Stimulated activated effector memory CD8-positive, alpha-beta T cell treated with anti-CD3 and anti-CD28 coated beads, Interleukin-12 subunit alpha, Interleukin-12 subunit beta, amount 100 ng/mL, for 72 hours (primary cell): ENCODE measurements around the gene PLEKHA1.

Experiments used
- ATAC-seq: fragments of 150-1000 bp; cut with Tn5 transposase; 2 replicates; pipeline ENCODE4 v1.10.0; 2021
- DNase-seq, 2 donors: peaks; one replicate each; pipeline ENCODE4 v3.0.0; 2021 to 2022; ENCODE audit warnings: low spot score in 2 of 2
- H3K27ac Mint-ChIP-seq: one replicate; pipeline ENCODE4 v1.8.0; 2022; ENCODE audit warnings: mild to moderate bottlenecking, mixed read lengths
- H3K36me3 Mint-ChIP-seq: one replicate; pipeline ENCODE4 v1.8.0; 2022; ENCODE audit warnings: mild to moderate bottlenecking, mixed read lengths
- H3K4me1 Mint-ChIP-seq: one replicate; pipeline ENCODE4 v1.8.0; 2022; ENCODE audit warnings: mixed read lengths
- H3K4me3 Mint-ChIP-seq: one replicate; pipeline ENCODE4 v1.8.0; 2022; ENCODE audit warnings: mild to moderate bottlenecking, mixed read lengths
- H3K9me3 Mint-ChIP-seq: one replicate; pipeline ENCODE4 v1.8.0; 2022; ENCODE audit warnings: mixed read lengths

PLEKHA1 gene

GRCh38 chr10:122361046-122361445 lies 13.5 kb upstream of the PLEKHA1 start:
- ATAC-seq, result no peak
- H3K4me1 Mint-ChIP-seq, result no peaks in the 10 kb centered on the region
- peaks cover 5% of the 10 kb centered on the region for H3K9me3 Mint-ChIP-seq

GRCh38 chr10:122362031-122362592 lies 12.4 kb upstream of the PLEKHA1 start:
- H3K27ac Mint-ChIP-seq, result no peak overlapping the region
- no peak overlapping the region for H3K4me3 Mint-ChIP-seq
- H3K36me3 Mint-ChIP-seq, result peaks cover 7% of the 10 kb centered on the region
- no peaks in the 10 kb centered on the region for H3K4me1 Mint-ChIP-seq
- H3K9me3 Mint-ChIP-seq, result peaks cover 5% of the 10 kb centered on the region
- ATAC-seq, result peak; percentile 14
- no peak for DNase-seq

More at GRCh38 chr10:122361046-122361445, 13.5 kb upstream of the PLEKHA1 start:
- H3K27ac Mint-ChIP-seq, result no peak overlapping the region
- no peak overlapping the region for H3K4me3 Mint-ChIP-seq
- DNase-seq, result no peak
- H3K36me3 Mint-ChIP-seq, result peaks cover 7% of the 10 kb centered on the region

- Mint-ChIP-seq H3K9me3 (peaks cover 5% of the 10 kb centered on the region), H3K4me3 (no peak overlapping the region), H3K27ac (peak overlapping the region; percentile 10), H3K4me1 (no peaks in the 10 kb centered on the region), H3K36me3 (peaks cover 7% of the 10 kb centered on the region)
- ATAC-seq, result peak; percentile 94
- DNase-seq, result no peak
Measured at GRCh38 chr10:122362621-122363020, 11.9 kb upstream of the PLEKHA1 start.

GRCh38 chr10:122363311-122363710 lies 11.2 kb upstream of the PLEKHA1 start:
- no peak for ATAC-seq

GRCh38 chr10:122363722-122364463 lies 10.6 kb upstream of the PLEKHA1 start:
- Mint-ChIP-seq H3K36me3 (peaks cover 7% of the 10 kb centered on the region), H3K4me1 (no peaks in the 10 kb centered on the region), H3K4me3 (no peak overlapping the region), H3K27ac (no peak overlapping the region), H3K9me3 (no peaks in the 10 kb centered on the region)
- DNase-seq, result no peak
- no peak for ATAC-seq

More at GRCh38 chr10:122363311-122363710, 11.2 kb upstream of the PLEKHA1 start:
- H3K9me3 Mint-ChIP-seq, result peaks cover 5% of the 10 kb centered on the region
- H3K27ac Mint-ChIP-seq, result peak overlapping the region; percentile 10
- no peak for DNase-seq
- peaks cover 7% of the 10 kb centered on the region for H3K36me3 Mint-ChIP-seq
- H3K4me3 Mint-ChIP-seq, result no peak overlapping the region
- H3K4me1 Mint-ChIP-seq, result no peaks in the 10 kb centered on the region

GRCh38 chr10:122368502-122369254 lies 5.8 kb upstream of the PLEKHA1 start:
- peak in 1 of 2 donors; percentile 45 for DNase-seq
- peaks cover 2% of the 10 kb centered on the region for H3K4me1 Mint-ChIP-seq
- no peaks in the 10 kb centered on the region for H3K36me3 Mint-ChIP-seq
- H3K4me3 Mint-ChIP-seq, result no peak overlapping the region
- no peak for ATAC-seq
- H3K9me3 Mint-ChIP-seq, result no peaks in the 10 kb centered on the region
- no peak overlapping the region for H3K27ac Mint-ChIP-seq

GRCh38 chr10:122373108-122373507 lies 1.4 kb upstream of the PLEKHA1 start:
- ATAC-seq, result no peak
- Mint-ChIP-seq H3K4me3 (no peak overlapping the region), H3K36me3 (peaks cover 7% of the 10 kb centered on the region), H3K9me3 (no peaks in the 10 kb centered on the region), H3K27ac (no peak overlapping the region), H3K4me1 (peaks cover 24% of the 10 kb centered on the region)
- peak in 1 of 2 donors; percentile 44 for DNase-seq

GRCh38 chr10:122373721-122374120 lies 787 bp upstream of the PLEKHA1 start:
- Mint-ChIP-seq H3K9me3 (no peaks in the 10 kb centered on the region), H3K27ac (no peak overlapping the region), H3K36me3 (peaks cover 7% of the 10 kb centered on the region), H3K4me3 (peak overlapping the region; percentile 90), H3K4me1 (peaks cover 24% of the 10 kb centered on the region)
- peak in 1 of 2 donors; percentile 48 for DNase-seq
- no peak for ATAC-seq

- peak overlapping the region; percentile 97 for H3K27ac Mint-ChIP-seq
- DNase-seq, result peak; percentile 68 to 90
- ATAC-seq, result peak; percentile 77
- no peaks in the 10 kb centered on the region for H3K9me3 Mint-ChIP-seq
- peak overlapping the region; percentile 90 for H3K4me3 Mint-ChIP-seq
- H3K4me1 Mint-ChIP-seq, result peaks cover 33% of the 10 kb centered on the region
- H3K36me3 Mint-ChIP-seq, result peaks cover 7% of the 10 kb centered on the region
Measured at GRCh38 chr10:122374859-122375678, 561 bp downstream of the PLEKHA1 start.

- H3K27ac Mint-ChIP-seq, result peak overlapping the region; percentile 97
- DNase-seq (no peak), ATAC-seq (no peak)
- H3K9me3 Mint-ChIP-seq, result no peaks in the 10 kb centered on the region
- H3K36me3 Mint-ChIP-seq, result peaks cover 7% of the 10 kb centered on the region
- H3K4me1 Mint-ChIP-seq, result peaks cover 40% of the 10 kb centered on the region
- H3K4me3 Mint-ChIP-seq, result peak overlapping the region; percentile 90
Measured at GRCh38 chr10:122375679-122376160, 1.2 kb downstream of the PLEKHA1 start.

- no peaks in the 10 kb centered on the region for H3K9me3 Mint-ChIP-seq
- H3K36me3 Mint-ChIP-seq, result peaks cover 7% of the 10 kb centered on the region
Measured at GRCh38 chr10:122376364-122376961, 2.0 kb downstream of the PLEKHA1 start.

GRCh38 chr10:122379041-122379440 lies 4.5 kb downstream of the PLEKHA1 start:
- Mint-ChIP-seq H3K9me3 (no peaks in the 10 kb centered on the region), H3K4me3 (no peak overlapping the region), H3K36me3 (peaks cover 14% of the 10 kb centered on the region), H3K27ac (no peak overlapping the region), H3K4me1 (peaks cover 56% of the 10 kb centered on the region)
- no peak for DNase-seq
- no peak for ATAC-seq

More at GRCh38 chr10:122376364-122376961, 2.0 kb downstream of the PLEKHA1 start:
- ATAC-seq, result no peak
- no peak for DNase-seq
- H3K4me3 Mint-ChIP-seq, result no peak overlapping the region
- H3K27ac Mint-ChIP-seq, result no peak overlapping the region
- peaks cover 47% of the 10 kb centered on the region for H3K4me1 Mint-ChIP-seq

- H3K27ac Mint-ChIP-seq, result no peak overlapping the region
- no peak overlapping the region for H3K4me3 Mint-ChIP-seq
- H3K9me3 Mint-ChIP-seq, result no peaks in the 10 kb centered on the region
- peaks cover 14% of the 10 kb centered on the region for H3K36me3 Mint-ChIP-seq
- ATAC-seq (no peak), DNase-seq (no peak)
- H3K4me1 Mint-ChIP-seq, result peaks cover 55% of the 10 kb centered on the region
Measured at GRCh38 chr10:122379537-122379936, 5.0 kb downstream of the PLEKHA1 start.

- Mint-ChIP-seq H3K27ac (no peak overlapping the region), H3K36me3 (peaks cover 7% of the 10 kb centered on the region), H3K4me1 (peaks cover 49% of the 10 kb centered on the region), H3K9me3 (no peaks in the 10 kb centered on the region), H3K4me3 (no peak overlapping the region)
- DNase-seq, result no peak
- no peak for ATAC-seq
Measured at GRCh38 chr10:122380703-122381102, 6.2 kb downstream of the PLEKHA1 start.
